DLD1 (cell line): Measurements from ENCODE around the gene SLC9A5.

Source experiments
- in situ Hi-C: cut with HindIII; loops from 2 replicates; pipeline ENCODE4 v1.10.0; 2017; ENCODE audit warnings: low sequenced_read_pairs

Gene SLC9A5

GRCh38 chr16:67248401-67249177 lies at the start of gene SLC9A5:
SLC9A5 (plus strand) TSS chr16:67248979; CDS start chr16:67249015, 36 bp downstream.
- in situ Hi-C loops = no loop called here

DNA sequence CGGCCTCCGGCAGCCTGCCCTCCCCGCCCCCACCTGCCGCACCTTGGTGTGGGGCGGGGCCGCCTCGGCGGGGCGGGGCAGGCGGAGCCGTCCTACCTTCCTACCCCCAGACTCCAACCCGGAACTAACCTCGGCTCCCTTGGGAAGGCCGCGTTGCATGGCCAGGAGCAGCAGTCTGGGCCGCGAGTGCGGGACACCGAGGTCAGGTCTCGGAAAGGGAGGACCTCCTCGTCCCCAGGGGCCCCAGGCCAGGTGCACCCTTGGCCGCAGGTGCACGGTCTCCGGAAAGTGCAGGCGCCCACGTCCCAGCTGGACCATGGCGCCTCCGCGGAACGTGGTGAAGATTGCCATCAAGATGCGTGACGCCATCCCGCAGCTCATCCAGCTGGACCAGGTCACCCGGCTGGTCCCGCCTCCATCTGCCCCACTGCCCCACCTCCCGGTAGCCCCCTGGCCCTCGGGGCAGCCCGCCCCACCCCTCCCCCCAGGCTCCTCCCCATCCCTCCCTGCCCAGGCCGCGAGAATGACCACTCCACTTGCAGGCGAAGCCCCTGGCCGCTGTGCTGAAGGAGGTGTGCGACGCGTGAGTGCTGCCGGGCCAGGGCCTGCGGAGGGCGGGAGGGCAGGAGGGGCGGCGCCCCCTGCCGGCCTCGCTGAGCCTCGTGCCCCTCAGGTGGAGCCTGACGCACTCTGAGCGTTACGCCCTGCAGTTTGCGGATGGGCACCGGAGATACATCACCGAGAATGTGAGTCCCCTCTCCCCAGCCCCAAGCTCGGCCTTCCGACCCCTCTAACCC lies 49.6 kb upstream of the SLC9A5 start, which contains the start of gene ELMO3:
TSS of gene ELMO3 (plus strand) at position 121 of the 797 bp plus-strand sequence. CDS start at position 317, 196 bp downstream.
- in situ Hi-C loops = no loop called here

- in situ Hi-C loops = no loop called here
These were observed 49.0 kb upstream of the SLC9A5 start for GRCh38 chr16:67199808-67200198.

DNA sequence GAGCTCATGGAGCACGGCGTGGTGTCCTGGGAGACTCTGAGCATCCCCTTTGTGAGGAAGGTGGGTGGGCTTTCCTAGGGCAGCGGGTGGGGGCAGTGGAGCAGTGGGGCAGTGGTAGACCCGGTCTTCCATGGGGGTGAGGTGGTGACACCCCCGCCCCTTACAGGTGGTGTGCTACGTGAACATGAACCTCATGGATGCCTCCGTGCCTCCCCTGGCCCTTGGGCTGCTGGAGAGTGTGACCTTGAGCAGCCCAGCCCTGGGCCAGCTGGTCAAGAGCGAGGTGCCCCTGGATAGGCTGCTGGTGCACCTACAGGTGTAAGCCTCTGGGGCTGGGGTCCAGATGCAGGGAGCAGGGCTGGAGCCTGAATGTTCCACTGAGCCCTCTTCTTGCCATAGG lies 48.3 kb upstream of the SLC9A5 start:
- in situ Hi-C loops = no loop called here

- in situ Hi-C loops = no loop called here
These were observed 47.1 kb upstream of the SLC9A5 start for GRCh38 chr16:67201411-67202345.

- in situ Hi-C loops = no loop called here
These were observed 46.4 kb upstream of the SLC9A5 start for GRCh38 chr16:67202426-67202825.

DNA sequence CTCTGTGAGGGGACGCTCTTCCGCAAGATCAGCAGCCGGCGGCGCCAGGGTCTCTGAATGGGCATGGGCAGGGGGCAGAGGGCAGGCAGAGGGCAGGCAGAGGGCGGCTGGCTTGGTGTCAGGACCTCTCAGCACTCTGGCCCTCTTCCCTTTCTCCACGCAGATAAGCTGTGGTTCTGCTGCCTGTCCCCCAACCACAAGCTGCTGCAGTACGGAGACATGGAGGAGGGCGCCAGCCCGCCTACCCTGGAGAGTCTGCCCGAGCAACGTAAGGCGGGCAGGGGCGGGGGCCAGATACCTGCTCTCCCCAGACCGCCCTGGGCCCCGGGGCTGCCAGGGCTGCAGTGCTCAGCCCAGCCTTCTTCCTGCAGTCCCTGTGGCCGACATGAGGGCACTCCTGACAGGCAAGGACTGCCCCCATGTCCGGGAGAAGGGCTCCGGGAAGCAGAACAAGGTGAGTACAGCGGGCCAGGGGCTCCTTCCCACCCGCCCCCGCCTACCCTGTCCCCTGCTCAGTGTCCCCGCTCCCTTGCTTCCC lies 45.8 kb upstream of the SLC9A5 start:
- in situ Hi-C loops = no loop called here

GRCh38 chr16:67204076-67204475 lies 44.7 kb upstream of the SLC9A5 start:
- in situ Hi-C loops = no loop called here

GRCh38 chr16:67206129-67206837 lies 42.5 kb upstream of the SLC9A5 start:
- in situ Hi-C loops = no loop called here

- in situ Hi-C loops = no loop called here
These were observed 41.9 kb upstream of the SLC9A5 start for GRCh38 chr16:67206838-67207248.

- in situ Hi-C loops = no loop called here
These were observed 41.3 kb upstream of the SLC9A5 start for GRCh38 chr16:67207249-67208091.

- in situ Hi-C loops = no loop called here
These were observed 40.5 kb upstream of the SLC9A5 start for GRCh38 chr16:67208154-67208896.

DNA sequence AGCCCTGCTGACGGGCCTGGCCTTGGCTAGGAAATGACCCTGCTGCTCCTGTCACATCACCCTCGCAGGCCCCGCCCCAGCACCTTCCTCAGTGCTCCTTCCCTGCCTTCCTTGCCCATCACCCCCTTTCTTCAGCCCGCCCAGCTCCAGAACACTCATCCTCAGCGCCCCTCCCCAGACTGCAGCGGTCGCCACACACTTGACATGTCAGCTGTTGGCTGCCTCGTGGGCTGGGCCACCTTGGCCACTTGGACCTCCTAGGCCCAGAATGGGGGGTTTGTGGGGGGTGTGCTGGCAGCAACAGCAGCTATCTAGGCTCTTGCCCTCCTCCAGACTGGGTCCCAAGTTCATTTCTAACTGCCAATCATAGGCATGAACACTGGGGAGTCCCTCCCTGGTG lies 39.2 kb upstream of the SLC9A5 start:
- in situ Hi-C loops = no loop called here

DNA sequence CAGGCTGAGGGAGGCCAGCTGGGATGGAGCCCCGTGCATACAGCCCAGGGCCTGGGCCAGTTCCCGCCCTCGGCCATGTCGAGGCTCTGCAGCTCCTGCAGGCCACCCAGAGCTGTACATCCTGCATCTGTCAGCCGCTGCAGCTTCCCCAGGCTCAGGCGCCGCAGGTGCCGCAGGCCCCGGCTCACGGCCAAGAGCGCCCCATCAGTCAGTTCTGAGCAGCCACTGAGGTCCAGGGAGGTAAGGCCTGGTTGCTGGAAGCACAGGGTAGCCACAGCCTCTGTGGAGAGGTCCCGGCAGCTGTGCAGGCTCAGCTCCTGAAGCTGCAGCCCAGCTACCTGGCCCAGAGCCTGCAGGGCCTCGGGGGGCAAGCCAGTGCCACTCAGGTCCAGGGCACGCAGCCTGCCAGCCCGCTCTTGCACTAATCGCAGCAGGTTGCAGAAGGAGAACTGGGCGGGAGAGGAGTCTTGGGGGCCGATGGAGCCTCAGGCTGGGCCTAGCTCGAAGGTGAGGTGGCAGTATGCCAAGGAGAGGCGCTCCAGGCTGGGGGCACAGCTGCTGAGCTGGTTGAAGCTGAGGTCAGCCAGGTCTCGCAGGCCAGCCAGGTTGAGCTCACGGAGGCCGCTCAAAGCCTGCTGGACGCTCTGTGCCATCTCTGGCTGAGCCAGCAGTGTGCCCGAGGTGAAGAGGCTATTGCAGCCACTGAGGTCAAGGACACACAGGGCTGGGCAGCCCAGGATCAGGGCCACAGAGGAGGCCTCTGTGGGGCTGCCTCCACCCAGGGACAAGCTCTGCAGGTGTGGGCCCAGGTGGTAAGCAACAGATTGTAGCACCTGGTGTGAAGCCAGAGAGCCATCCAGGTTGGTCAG lies 38.5 kb upstream of the SLC9A5 start:
- in situ Hi-C loops = no loop called here

DNA sequence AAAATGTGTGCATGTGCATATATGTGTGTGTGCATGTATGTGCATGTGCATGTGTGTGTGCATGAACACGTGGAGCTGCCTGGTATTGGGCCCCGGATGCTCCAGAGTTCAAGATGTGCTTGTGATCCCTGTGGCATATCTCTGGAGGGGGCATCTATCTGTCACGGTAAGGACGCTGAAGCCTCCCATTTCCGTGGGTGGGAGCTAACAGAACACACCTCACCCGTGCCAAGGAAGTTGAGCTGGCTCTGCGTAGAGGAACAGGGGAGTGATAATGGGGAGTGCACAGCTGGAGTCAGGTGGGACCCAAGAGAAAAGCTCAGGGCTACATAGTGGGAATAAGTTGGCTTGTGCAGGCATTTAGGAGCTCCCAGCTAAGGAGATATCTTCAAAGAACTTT lies 37.1 kb upstream of the SLC9A5 start:
- in situ Hi-C loops = no loop called here

DNA sequence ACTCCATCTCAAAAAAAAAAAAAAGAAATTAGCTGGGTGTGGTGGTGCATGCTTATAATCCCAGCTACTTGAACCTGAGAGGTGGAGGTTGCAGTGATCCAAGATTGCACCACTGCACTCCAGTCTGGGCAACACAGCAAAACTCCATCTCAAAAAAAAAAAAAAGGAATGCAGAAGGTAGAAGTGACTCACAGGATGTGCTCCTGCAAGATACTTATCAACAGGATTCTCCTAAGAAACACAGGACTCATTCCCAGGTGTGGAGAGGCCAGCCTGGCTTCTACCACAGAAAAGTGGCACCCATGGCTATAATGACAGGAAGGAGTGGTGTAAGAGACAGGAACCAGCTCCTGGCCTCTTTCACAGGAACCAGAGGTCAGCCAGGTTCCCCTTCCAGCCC lies 36.0 kb upstream of the SLC9A5 start:
- in situ Hi-C loops = no loop called here

GRCh38 chr16:67213197-67214019 lies 35.4 kb upstream of the SLC9A5 start:
- in situ Hi-C loops = no loop called here
